Ovary (tissue), 9 donors: ENCODE results near the gene LDB3. TPM values are rescaled to one million over a fixed set of nuclear protein-coding genes. Genes with fewer than 3 reads are reported as not detected.

Experiments used
- DNase-seq, 5 donors: peaks; one replicate each; pipeline ENCODE4 v3.0.0-alpha.2; 2019 to 2020
- H3K27ac ChIP-seq, 2 donors: fragments of 200-600 bp; one replicate each; pipeline versions ENCODE4 v1.5.1 to v1.8.0; 2019 to 2022
- H3K27me3 ChIP-seq: fragments of 200-600 bp; one replicate; pipeline ENCODE4 v1.8.0; 2022
- H3K36me3 ChIP-seq: fragments of 200-600 bp; sonication (generic); one replicate; pipeline ENCODE4 v1.5.1; 2019
- H3K4me1 ChIP-seq: one replicate; pipeline ENCODE4 v1.8.1; 2013; ENCODE audit warnings: mild to moderate bottlenecking, moderate library complexity; ENCODE audit not compliant: insufficient read depth
- H3K4me3 ChIP-seq: fragments of 200-600 bp; sonication (generic); one replicate; pipeline ENCODE4 v1.5.1; 2017
- H3K9me3 ChIP-seq, 2 donors: fragments of 200-600 bp in 1 of 2; sonication (generic) in 1 of 2; one replicate each; pipeline versions ENCODE4 v1.5.1 to v1.8.1; 2013 to 2019; ENCODE audit warnings: mild to moderate bottlenecking in 1 of 2, moderate library complexity in 1 of 2
- EP300 ChIP-seq: sonication (generic); formaldehyde crosslinking; IDR thresholded peaks from one replicate; pipeline ENCODE4 v1.6.1; 2017; ENCODE audit warnings: antibody characterized with exemption
- POLR2A ChIP-seq: fragments of 450-650 bp; IDR thresholded peaks from one replicate; pipeline ENCODE4 v1.6.1; 2017; ENCODE audit warnings: antibody characterized with exemption, mild to moderate bottlenecking, moderate library complexity
- WGBS, 3 donors: extraction: QIAGEN DNeasy Blood & Tissue Kit in 1 of 3; methylation state at CpG; one replicate each; pipeline versions ENCODE4 v1.1.5 to v1.1.7; 2013 to 2017; 5-methylcytosine and 5-hydroxymethylcytosine counted together
- intact Hi-C, 4 donors: fragments of 100-400 bp; cut with DNase I; formaldehyde crosslinking; loops; one replicate each; pipeline versions ENCODE4 v1.11.0 to v1.15.1; 2022 to 2023
- polyA plus RNA-seq, 2 donors: library from polyadenylated mRNA; stranded (reverse); fragments of 200-250 nt in 1 of 2; fragments of 350-450 nt in 1 of 2; fragmentation: Illumina TruSeq in 1 of 2; extraction: RNeasy Lipid Tissue Mini Kit (QIAGEN cat#74804) in 1 of 2; gene quantifications; one replicate each; pipeline ENCODE4 v1.2.3, GENCODE V29; 2013 to 2014
- total RNA-seq, 7 donors: library from RNA; depleted of rRNA in 2 of 7; stranded (reverse); fragments of >200 nt in 2 of 7; fragmentation: NEBNext Ultra II Directional in 3 of 7; extraction: Animal tissue kit (Norgen Biotek cat#: 25700) in 3 of 7; gene quantifications; one replicate each; pipeline versions ENCODE4 v1.1.0 to v1.2.4, GENCODE V29; 2016 to 2023
- TF ChIP-seq, protein P1 (sequence below), 3 donors: fragments of 450-650 bp in 2 of 3; fragments of 200-600 bp in 1 of 3; IDR thresholded peaks; one replicate each; pipeline versions ENCODE4 v1.5.1 to v1.8.0; 2016 to 2022; ENCODE audit warnings: antibody characterized with exemption in 3 of 3, mild to moderate bottlenecking in 1 of 3
- donor health status: DM: no; HTN: no; CAD: no; lungs with moderate emphysema.
- donor health status: DM: no; HTN: no; CAD: no.
- donor health status: Bipolar disorder and iron deficiency.
- donor health status: DM: yes; HTN: yes; CAD: no.
- donor health status: DM: no; HTN: no; CAD: no.
- donor health status: DM: yes; HTN: yes; CAD: no.

LDB3 gene
- total and polyA plus RNA-seq, 9 donors, result 1.5 to 12.9 (median 3.6) TPM

DNA sequence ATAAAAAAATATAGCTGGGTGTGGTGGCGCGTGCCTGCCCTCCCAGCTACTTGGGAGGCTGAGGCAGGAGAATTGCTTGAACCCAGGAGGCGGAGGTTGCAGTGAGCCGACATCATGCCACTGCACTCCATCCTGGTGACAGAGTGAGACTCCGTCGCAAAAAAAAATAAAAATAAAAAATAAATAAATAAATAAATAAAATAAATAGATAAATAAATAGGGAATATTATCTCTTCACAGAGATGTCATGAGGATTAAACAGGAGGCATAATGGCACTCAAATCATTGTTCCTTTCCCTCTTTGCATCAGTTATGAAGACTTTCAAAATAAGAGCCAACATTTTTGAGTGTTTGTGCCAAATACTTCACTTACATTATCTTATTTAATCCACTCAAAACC, 56.1 kb downstream of the LDB3 start:
- no peaks in the 10 kb centered on the region for H3K9me3 ChIP-seq
- no peak overlapping the region for H3K27ac ChIP-seq
- no peak for TF ChIP-seq EP300
- TF ChIP-seq POLR2A, result no peak
- TF ChIP-seq, protein P1, sequence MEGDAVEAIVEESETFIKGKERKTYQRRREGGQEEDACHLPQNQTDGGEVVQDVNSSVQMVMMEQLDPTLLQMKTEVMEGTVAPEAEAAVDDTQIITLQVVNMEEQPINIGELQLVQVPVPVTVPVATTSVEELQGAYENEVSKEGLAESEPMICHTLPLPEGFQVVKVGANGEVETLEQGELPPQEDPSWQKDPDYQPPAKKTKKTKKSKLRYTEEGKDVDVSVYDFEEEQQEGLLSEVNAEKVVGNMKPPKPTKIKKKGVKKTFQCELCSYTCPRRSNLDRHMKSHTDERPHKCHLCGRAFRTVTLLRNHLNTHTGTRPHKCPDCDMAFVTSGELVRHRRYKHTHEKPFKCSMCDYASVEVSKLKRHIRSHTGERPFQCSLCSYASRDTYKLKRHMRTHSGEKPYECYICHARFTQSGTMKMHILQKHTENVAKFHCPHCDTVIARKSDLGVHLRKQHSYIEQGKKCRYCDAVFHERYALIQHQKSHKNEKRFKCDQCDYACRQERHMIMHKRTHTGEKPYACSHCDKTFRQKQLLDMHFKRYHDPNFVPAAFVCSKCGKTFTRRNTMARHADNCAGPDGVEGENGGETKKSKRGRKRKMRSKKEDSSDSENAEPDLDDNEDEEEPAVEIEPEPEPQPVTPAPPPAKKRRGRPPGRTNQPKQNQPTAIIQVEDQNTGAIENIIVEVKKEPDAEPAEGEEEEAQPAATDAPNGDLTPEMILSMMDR (IDR thresholded peaks at IDR 0.05), result no peak
- no peak for DNase-seq
- H3K27me3 ChIP-seq, result no peaks in the 10 kb centered on the region
- no peaks in the 10 kb centered on the region for H3K36me3 ChIP-seq
- no peak overlapping the region for H3K4me3 ChIP-seq
- intact Hi-C loops, result no loop called here
- WGBS, 3 donors, result 95 to 97% (median 96%) methylated on average over 6 of the region's 6 CpGs
- no peaks in the 10 kb centered on the region for H3K4me1 ChIP-seq

GRCh38 chr10:86725980-86726676, 57.8 kb downstream of the LDB3 start:
- no peaks in the 10 kb centered on the region for H3K36me3 ChIP-seq
- intact Hi-C loops, result no loop called here
- no peaks in the 10 kb centered on the region for H3K9me3 ChIP-seq
- DNase-seq, result no peak
- 92 to 93% (median 92%) methylated on average over 14 of the region's 14 CpGs for WGBS, 3 donors
- no peaks in the 10 kb centered on the region for H3K27me3 ChIP-seq
- H3K4me3 ChIP-seq, result no peak overlapping the region
- TF ChIP-seq EP300 (no peak), POLR2A (no peak)
- TF ChIP-seq, protein P1 (IDR thresholded peaks at IDR 0.05), result no peak
- H3K27ac ChIP-seq, result no peak overlapping the region
- peaks cover 2% of the 10 kb centered on the region for H3K4me1 ChIP-seq

- no peak overlapping the region for H3K4me3 ChIP-seq
- H3K27me3 ChIP-seq, result no peaks in the 10 kb centered on the region
- 74 to 88% (median 84%) methylated on average over 1 of the region's 1 CpG for WGBS, 3 donors
- DNase-seq, result no peak
- H3K9me3 ChIP-seq, result no peaks in the 10 kb centered on the region
- intact Hi-C loops, result no loop called here
- no peaks in the 10 kb centered on the region for H3K36me3 ChIP-seq
- H3K4me1 ChIP-seq, result peaks cover 2% of the 10 kb centered on the region
- no peak for TF ChIP-seq EP300
- H3K27ac ChIP-seq, result no peak overlapping the region
These were observed 58.3 kb downstream of the LDB3 start for GRCh38 chr10:86726677-86726999.

DNA sequence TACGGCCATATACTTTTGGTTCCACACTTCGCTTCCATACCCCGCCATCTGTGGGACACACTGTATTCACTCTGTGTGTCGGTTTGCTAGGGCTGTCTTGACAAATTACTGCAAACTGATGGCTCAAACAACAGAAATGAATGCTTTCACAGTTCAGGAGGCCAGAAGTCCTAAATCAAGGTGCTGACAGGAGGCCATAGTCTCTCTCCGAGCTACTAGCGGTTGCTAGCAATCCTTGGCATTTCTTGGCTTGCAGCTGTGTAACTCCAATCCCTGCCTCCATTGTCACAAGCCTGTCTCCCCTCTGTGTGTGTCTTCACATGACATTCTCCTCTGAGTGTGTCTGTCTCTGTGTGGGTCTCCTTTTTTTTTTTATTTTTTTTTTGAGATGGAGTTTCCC, 59.2 kb downstream of the LDB3 start:
- Histone ChIP-seq H3K4me3 (no peak overlapping the region), H3K36me3 (no peaks in the 10 kb centered on the region), H3K27ac (no peak overlapping the region), H3K9me3 (no peaks in the 10 kb centered on the region), H3K4me1 (peaks cover 4% of the 10 kb centered on the region), H3K27me3 (no peaks in the 10 kb centered on the region)
- no peak for DNase-seq
- intact Hi-C loops, result no loop called here
- TF ChIP-seq EP300, result no peak
- TF ChIP-seq, protein P1 (IDR thresholded peaks at IDR 0.05), result no peak
- no peak for TF ChIP-seq POLR2A
- WGBS, 3 donors, result 78 to 86% (median 80%) methylated on average over 6 of the region's 6 CpGs

- no peak overlapping the region for H3K27ac ChIP-seq
- no peak overlapping the region for H3K4me3 ChIP-seq
- no peaks in the 10 kb centered on the region for H3K27me3 ChIP-seq
- no peaks in the 10 kb centered on the region for H3K36me3 ChIP-seq
- no peaks in the 10 kb centered on the region for H3K9me3 ChIP-seq
- H3K4me1 ChIP-seq, result peaks cover 4% of the 10 kb centered on the region
- WGBS, 3 donors, result 91 to 93% (median 91%) methylated on average over 3 of the region's 3 CpGs
- TF ChIP-seq EP300 (no peak), POLR2A (no peak)
- intact Hi-C loops, result no loop called here
- no peak for DNase-seq
These were observed 59.7 kb downstream of the LDB3 start for GRCh38 chr10:86728056-86728455.
